ENCODE measurements around the gene DYNC1I1. TPM values are rescaled to one million over a fixed set of nuclear protein-coding genes. Genes with fewer than 3 reads are reported as not detected.
A peak's percentile ranks its signal among the peaks of the same experiment; 100 is the strongest.

Gene DYNC1I1
- total and polyA plus RNA-seq, 2 experiments from 2014 or later: 1.4 to 4.1 TPM

- TF ChIP-seq ZNF462 (CRISPR knock-in tag; IDR thresholded peaks at IDR 0.05): no peak
- TF ChIP-seq EZH2 (IDR thresholded peaks at IDR 0.05; ENCODE audit: low read depth, unreplicated experiment): no peak
- no peak for TF ChIP-seq CREB1 (CRISPR knock-in tag; IDR thresholded peaks at IDR 0.05; ENCODE audit: low read depth)
- TF ChIP-seq EZH2phosphoT487 (IDR thresholded peaks at IDR 0.05; ENCODE audit: unreplicated experiment): no peak
- no peak for TF ChIP-seq ZNF331 (CRISPR knock-in tag; IDR thresholded peaks at IDR 0.05; ENCODE audit: low read depth)
Observed at GRCh38 chr7:96074871-96075270, 302.5 kb downstream of the DYNC1I1 start (continued).

- H3K27ac Mint-ChIP-seq: no peak overlapping the region
- peak overlapping the region; percentile 92 for H3K4me2 ChIP-seq
Observed at GRCh38 chr7:96075510-96076349, 303.4 kb downstream of the DYNC1I1 start.

More at GRCh38 chr7:96075510-96076349, 303.4 kb downstream of the DYNC1I1 start:
- Histone ChIP-seq H3K4me3 (peak overlapping the region; percentile 65), H3K9me2 (ENCODE audit: insufficient read depth) (no peaks in the 10 kb centered on the region), H3K36me3 (ENCODE audit: insufficient read depth) (no peaks in the 10 kb centered on the region), H3K27me3 (ENCODE audit: insufficient read depth) (peaks cover 27% of the 10 kb centered on the region), H3K79me2 (replicated peaks; ENCODE audit: insufficient read depth) (no peaks in the 10 kb centered on the region), H3K27ac (ENCODE audit: low read depth) (no peak overlapping the region), H2AFZ (peak overlapping the region; percentile 94), H3F3A (replicated peaks; ENCODE audit: low read depth) (no peaks in the 10 kb centered on the region), H3K4me1 (ENCODE audit: insufficient read depth) (0 out of 2 replicates have a peak, but pooled peaks cover 4% of the 10 kb centered on the region), H4K20me1 (replicated peaks; ENCODE audit: insufficient read depth) (no peaks in the 10 kb centered on the region)
- Mint-ChIP-seq H3K9me3 (no peaks in the 10 kb centered on the region), H3K36me3 (ENCODE audit: low read depth) (no peaks in the 10 kb centered on the region), H3K4me1 (peaks cover 2% of the 10 kb centered on the region; the same call in 1 of the 3 replicates), H3K27me3 (ENCODE audit: insufficient read depth, low read depth, poor library complexity) (peaks cover 16% of the 10 kb centered on the region), H3K4me3 (peak overlapping the region; percentile 83)
- DNase-seq (ENCODE audit: low spot score) (peak; percentile 86), ATAC-seq (peak; percentile 97)
- TF ChIP-seq POLR2AphosphoS5 (IDR thresholded peaks at IDR 0.05; ENCODE audit: low read depth): no peak
- TF ChIP-seq CTCF (conservative IDR thresholded peaks at IDR 0.05; ENCODE audit: low read depth in 2 of 2): peak; percentile 78 to 87
- no peak for TF ChIP-seq EZH2phosphoT487 (IDR thresholded peaks at IDR 0.05; ENCODE audit: unreplicated experiment)

All from GM23338 (cell line).